HepG2 (cell line): Measurements from ENCODE around the gene BTG2.

Experiments
- CTCF ChIP-seq: sonication (generic); formaldehyde crosslinking; IDR thresholded peaks from 2 replicates; pipeline ENCODE4 v1.5.0; 2020; ENCODE audit warnings: mild to moderate bottlenecking, missing genetic modification reagents, moderate library complexity
- GLI4 ChIP-seq: sonication (generic); formaldehyde crosslinking; IDR thresholded peaks from 2 replicates; pipeline ENCODE4 v1.5.1; 2020; ENCODE audit warnings: missing genetic modification reagents, mild to moderate bottlenecking, moderate library complexity, borderline replicate concordance
- HIC2 ChIP-seq: sonication (generic); formaldehyde crosslinking; IDR thresholded peaks from 2 replicates; pipeline ENCODE4 v1.9.0; 2022; ENCODE audit warnings: low read depth, missing genetic modification reagents
- HNF4A ChIP-seq: sonication (generic); formaldehyde crosslinking; IDR thresholded peaks from 2 replicates; pipeline ENCODE4 v1.4.0; 2020; ENCODE audit warnings: missing genetic modification reagents
- RORA ChIP-seq: sonication (generic); formaldehyde crosslinking; IDR thresholded peaks from 2 replicates; pipeline ENCODE4 v1.5.0; 2020; ENCODE audit warnings: mild to moderate bottlenecking, missing genetic modification reagents, moderate library complexity
- SIX4 ChIP-seq: sonication (generic); formaldehyde crosslinking; IDR thresholded peaks from 2 replicates; pipeline ENCODE4 v1.4.0; 2020; ENCODE audit warnings: missing genetic modification reagents
- YY1 ChIP-seq: IDR thresholded peaks from 2 replicates; pipeline ENCODE4 v1.6.1; 2011; ENCODE audit warnings: low read length, low read depth, moderate library complexity, mild to moderate bottlenecking; ENCODE audit not compliant: insufficient read depth, insufficient replicate concordance
- ZBTB33 ChIP-seq: sonication (generic); formaldehyde crosslinking; IDR thresholded peaks from 2 replicates; pipeline ENCODE4 v1.4.0; 2020; ENCODE audit warnings: missing genetic modification reagents
- ZNF138 ChIP-seq: sonication (generic); formaldehyde crosslinking; IDR thresholded peaks from 2 replicates; pipeline ENCODE4 v1.5.0; 2020; ENCODE audit warnings: mild to moderate bottlenecking, low read depth, missing genetic modification reagents

GRCh38 chr1:203282720-203283542 is 22.4 kb upstream of the BTG2 start:
- TF ChIP-seq ZNF138 (CRISPR knock-in tag) (no peak), HIC2 (no peak), SIX4 (no peak), CTCF (no peak), YY1 (no peak), RORA (CRISPR knock-in tag) (no peak), HNF4A (no peak), ZBTB33 (no peak), GLI4 (no peak)
